ENCODE measurements around the gene SAPCD2. TPM values are rescaled to one million over a fixed set of nuclear protein-coding genes. Genes with fewer than 3 reads are reported as not detected.
A peak's percentile ranks its signal among the peaks of the same experiment; 100 is the strongest.
"Not testable (repeated sequence)": the region's sequence is repeated elsewhere in the genome, so short reads cannot be mapped to it uniquely, and the experiment has no call there.

SAPCD2 gene
- total RNA-seq, 1 donor from 2014 or later = 0.12 TPM

DNA sequence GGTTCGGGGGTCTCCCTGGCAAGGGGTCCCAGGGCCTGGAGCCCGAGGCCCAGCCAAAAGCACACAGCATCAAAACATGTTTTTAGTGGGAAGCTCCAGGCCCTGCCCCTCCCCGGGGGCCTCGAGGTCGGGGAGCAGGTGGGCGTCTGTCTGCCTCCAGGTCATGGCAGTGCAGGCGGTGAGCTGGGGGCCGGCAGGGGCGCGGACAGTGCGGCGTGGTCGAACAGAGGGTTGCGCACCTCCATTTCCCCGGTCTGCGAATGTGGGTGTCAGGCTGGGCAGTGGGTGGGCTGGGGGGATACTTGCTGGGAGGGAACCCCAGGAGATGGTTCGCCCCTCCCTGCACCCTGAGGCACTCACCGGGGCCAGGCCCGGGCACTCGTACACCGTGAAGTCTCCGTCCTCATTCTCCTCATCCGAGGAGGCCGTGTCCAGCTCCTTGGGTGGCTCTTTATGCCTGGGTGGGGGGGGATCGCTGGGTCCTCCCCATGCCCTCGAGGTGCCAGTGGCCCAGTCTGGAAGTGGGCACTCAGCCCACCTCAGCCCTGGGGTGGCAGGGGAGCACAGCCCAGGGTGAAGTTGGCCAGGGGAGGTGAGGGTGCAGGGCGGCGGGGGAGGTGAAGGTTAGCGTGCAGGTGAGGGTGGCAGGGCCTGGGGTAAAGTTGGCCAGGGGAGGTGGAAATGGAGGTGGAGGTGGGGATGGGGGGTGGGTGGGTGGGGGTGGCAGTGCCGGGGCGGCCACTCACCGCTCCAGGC is 30.6 kb downstream of the SAPCD2 start:
- DNase-seq (no peak), ATAC-seq (no peak)
- intact Hi-C loops (cut with micrococcal nuclease) = no loop called here

DNA sequence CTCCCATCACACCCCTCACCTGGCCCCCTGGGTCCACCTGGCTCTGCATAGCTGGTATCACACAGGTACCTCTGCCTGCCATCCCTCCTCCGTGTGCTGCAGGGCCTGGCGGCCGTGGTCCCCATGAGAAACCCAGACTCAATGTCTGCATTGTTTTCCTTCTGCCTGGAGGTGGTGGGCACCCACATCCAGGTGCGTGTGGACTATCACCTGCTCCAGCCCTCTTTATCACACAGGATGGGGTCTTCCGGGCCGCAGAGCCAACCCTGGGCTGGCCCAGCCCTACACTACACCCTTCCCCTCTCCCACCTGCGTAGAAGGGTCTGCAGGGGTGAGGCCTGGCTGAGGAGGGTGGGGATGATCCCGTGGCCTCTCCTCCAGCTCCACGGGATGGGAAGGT is 31.4 kb downstream of the SAPCD2 start:
- DNase-seq (no peak), ATAC-seq (no peak)
- intact Hi-C loops (cut with micrococcal nuclease) = no loop called here

DNA sequence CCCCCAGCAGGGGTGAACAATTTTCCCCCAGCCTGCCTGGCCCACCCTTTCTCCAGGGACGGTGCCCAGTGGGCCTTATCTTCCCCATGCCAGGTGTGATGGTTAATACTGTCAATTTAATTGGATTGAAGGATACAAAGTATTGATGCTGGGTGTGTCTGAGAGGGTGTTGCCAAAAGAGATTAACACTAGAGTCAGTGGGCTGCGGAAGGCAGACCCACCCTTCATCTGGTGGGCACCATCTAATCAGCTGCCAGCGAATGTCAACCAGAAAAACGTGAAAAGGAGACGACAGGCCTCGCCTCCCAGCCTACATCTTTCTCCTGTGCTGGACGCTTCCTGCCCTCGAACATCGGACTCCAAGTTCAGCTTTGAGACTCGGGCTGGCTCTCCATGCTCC is 32.9 kb downstream of the SAPCD2 start:
- intact Hi-C loops (cut with micrococcal nuclease) = no loop called here
- no peak for ATAC-seq

DNA sequence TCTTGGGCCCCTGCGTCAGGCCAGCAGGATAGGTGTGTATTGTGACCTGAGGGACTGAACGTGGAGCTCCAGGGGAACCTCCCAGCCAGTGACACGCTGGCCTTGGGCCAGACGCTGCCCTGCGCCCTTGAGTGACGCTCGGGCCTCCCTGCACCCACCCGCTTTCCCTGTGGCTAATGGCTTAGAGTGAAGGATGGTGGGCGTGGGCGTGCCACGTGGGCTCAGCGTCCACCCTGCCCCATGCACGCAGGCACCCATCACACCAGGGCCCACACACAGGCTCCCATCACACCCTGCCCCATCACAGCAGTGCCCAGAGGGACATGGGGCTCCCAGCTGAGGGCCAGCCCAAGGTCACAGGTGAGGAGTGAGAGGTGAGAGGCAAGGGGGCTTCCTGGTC is 33.3 kb downstream of the SAPCD2 start:
- intact Hi-C loops (cut with micrococcal nuclease) = no loop called here
- DNase-seq (no peak), ATAC-seq (no peak)

More for the DNA sequence above, 32.9 kb downstream of the SAPCD2 start:
- no peak for DNase-seq

DNA sequence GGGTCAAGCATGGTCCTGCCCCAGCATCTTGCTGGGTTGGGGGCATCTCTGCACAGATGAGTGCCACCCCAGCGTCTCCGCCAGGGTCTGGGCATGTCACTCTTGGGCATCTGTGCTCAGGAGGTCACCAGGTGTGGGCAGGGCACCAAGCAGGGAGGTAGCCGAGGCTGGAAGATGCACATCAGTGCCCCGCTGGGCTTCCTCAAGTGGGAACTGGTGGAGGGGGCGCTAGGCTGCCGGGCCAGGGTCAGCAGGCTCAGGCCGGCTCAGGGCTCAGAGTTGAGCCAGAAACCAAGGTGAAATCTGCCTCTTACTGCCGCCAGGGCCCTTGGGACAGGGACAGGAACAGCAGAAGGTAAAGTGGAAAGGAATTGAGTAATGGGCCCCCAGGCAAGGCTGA is 34.4 kb downstream of the SAPCD2 start:
- DNase-seq (no peak), ATAC-seq (no peak)
- intact Hi-C loops (cut with micrococcal nuclease) = no loop called here

DNA sequence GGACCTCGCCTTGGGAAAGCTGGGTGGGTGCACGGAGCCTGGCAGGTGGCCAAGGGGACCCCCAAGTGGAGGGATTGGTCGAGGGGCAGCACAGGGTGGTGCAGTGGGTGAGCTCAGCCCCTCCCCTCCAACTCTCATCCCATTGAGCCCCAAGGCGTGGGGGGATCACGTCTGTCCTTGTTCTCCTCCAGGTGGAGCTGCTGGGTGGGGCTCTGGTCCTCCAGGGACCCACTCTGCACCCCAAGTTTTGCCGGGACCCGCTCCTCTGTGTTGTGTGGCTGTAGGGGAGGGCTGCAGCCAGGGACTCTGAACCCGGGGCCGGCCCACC is 34.9 kb downstream of the SAPCD2 start:
- ATAC-seq (no peak), DNase-seq (no peak)
- intact Hi-C loops (cut with micrococcal nuclease) = no loop called here

DNA sequence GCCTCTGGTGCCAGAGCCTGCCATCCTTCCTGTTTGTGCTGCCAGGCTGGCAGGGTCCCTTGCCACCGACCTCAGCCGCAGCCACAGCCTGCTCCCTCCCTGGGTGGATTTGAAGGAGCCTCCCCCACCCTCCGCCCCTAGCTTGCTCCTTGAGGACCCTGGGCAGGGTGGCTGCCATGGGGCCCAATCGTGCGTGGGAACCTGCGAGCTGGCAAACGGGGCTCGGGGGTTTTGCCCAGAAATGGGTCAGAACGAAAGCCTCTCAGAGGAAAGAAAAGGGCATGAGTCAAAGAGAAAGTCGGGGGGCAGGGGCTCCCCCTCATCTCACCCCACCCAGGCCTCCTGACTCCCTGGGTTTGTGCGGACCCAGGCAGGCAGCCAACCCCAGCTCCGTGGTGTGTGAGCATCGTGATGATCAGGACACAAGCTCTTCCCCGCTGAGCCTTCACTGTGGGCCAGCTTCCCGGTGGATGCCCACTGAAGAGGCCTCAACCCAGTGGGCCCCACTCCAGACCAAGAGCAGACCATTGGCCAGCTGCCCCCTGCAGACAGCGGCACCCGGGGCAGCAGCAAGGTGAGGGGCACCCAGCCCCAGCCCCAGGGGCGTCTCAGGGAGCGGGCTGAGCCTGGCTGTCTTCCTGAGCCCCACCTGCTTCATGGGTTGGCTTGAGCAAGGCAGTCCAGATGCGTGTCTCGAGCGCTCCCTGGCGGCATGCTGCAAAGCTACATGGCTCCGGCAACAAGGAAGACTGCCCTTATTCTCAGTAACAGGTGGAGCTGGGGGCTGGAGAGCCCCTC is 35.4 kb downstream of the SAPCD2 start:
- intact Hi-C loops (cut with micrococcal nuclease) = no loop called here
- ATAC-seq (peak; percentile 81), DNase-seq (peak; percentile 86)

DNA sequence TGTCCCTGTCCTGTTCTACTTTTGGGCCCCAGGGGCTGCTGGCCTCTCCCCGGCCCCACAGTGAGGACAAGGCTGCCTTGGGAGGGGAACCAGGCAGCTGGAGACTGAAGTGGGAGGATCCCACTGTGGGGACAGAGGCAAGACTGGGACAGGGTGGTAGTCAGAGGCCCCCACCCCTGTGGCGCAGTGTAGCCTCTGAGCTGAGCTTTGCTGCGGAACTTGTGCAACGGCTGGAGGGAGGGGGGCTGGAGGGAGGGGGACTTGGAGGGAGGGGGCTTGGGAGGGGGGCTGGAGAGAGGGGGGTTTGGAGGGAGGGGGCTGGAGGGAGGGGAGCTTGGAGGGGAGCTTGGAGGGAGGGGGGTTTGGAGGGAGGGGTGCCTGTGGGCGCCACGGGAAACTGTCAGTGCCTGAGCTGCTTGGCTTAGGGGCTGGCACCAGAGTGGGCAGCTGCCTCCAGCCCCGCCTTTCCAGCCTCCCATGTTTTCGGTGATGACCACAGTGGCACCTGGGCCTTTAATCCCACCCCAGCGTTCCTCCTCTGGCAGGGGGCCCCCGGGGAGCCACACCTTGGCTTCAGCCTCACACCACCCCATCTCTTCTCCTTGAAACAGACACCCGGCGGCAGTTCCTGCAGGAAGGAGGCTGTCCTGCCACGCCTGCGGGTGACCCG is 36.2 kb downstream of the SAPCD2 start:
- intact Hi-C loops (cut with micrococcal nuclease) = no loop called here
- DNase-seq (peak; percentile 68), ATAC-seq (peak; percentile 9)

DNA sequence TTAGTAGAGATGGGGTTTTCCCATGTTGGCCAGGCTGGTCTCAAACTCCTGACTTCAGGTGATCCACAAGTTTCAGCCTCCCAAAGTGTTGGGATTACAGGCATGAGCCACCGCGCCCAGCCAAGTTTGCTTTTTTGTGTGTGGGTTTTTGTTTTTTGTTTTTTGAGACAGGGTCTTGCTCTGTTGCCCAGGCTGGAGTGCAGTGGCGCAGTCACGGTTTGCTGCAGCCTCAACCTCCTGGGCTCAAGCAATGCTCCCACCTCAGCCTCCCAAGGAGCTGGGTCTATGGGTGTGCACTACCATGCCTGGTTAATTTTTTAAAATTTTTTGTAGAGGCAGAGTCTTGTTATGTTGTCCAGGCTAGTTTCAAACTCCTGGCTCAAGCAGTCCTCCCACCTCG is 36.9 kb downstream of the SAPCD2 start:
- DNase-seq; ATAC-seq; intact Hi-C loops (cut with micrococcal nuclease): not testable (repeated sequence)

DNA sequence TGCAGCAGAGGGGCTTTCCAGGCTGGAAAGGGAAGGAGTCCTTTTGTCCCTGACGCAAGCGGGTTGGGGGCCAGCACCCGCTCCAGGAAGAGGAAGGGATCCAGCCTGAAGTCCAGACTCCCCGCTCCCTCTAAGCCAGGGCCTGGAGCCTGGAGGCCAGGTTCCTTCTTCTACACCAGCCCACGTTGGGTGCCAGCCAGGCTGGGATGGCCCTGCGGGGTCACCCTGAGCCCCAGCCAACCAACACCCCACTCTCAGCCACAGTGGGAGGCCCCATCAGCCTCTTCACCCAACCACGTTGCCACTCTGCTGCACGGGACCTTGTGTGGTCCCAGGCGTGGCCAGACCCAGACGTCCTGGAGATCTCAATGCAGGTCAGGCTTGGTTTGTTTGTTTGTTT is 37.5 kb downstream of the SAPCD2 start:
- peak; percentile 22 for ATAC-seq
- peak; percentile 80 for DNase-seq
- intact Hi-C loops (cut with micrococcal nuclease) = no loop called here

DNA sequence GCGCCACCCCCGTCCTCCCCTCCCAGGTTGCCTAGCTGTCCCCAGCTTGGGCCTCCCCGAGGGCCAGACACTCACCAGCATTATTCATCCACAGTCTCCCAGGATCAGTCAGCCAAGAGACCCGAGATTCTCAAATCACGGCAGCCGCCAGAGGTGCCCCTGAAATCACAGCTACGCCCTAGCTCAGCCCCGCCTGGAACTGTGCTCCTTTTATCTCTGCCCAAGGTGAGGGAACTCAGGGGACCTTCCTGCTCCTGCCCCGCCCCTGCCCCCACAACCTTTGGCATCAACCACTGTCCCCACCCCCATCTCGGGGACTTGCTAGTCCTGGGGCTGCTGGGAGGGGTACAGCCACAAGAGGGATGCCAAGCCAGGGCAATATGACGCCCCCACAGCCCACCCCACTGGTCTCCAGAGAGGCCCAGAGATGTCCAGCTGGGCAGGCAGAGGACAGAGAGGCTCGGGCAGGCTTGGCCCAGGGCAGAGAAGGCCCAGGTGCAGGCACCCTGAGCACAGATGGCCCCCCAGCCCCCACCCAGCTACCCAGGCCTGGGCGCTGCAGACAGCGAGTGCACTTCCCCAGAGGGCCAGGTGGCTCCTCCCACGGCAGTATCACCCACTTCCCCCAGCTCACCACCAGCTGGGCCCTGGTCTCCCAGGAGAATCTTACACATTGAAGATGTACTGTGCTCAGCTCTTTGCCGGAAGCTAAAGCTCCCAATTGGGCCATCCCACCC is 38.3 kb downstream of the SAPCD2 start, which contains the start of gene FUT7:
Gene FUT7 (minus strand): TSS at position 185 of the 737 bp plus-strand sequence. CDS start 97 bp downstream, at position 88.
- DNase-seq (peak; percentile 50), ATAC-seq (no peak)
- intact Hi-C loops (cut with micrococcal nuclease) = no loop called here

DNA sequence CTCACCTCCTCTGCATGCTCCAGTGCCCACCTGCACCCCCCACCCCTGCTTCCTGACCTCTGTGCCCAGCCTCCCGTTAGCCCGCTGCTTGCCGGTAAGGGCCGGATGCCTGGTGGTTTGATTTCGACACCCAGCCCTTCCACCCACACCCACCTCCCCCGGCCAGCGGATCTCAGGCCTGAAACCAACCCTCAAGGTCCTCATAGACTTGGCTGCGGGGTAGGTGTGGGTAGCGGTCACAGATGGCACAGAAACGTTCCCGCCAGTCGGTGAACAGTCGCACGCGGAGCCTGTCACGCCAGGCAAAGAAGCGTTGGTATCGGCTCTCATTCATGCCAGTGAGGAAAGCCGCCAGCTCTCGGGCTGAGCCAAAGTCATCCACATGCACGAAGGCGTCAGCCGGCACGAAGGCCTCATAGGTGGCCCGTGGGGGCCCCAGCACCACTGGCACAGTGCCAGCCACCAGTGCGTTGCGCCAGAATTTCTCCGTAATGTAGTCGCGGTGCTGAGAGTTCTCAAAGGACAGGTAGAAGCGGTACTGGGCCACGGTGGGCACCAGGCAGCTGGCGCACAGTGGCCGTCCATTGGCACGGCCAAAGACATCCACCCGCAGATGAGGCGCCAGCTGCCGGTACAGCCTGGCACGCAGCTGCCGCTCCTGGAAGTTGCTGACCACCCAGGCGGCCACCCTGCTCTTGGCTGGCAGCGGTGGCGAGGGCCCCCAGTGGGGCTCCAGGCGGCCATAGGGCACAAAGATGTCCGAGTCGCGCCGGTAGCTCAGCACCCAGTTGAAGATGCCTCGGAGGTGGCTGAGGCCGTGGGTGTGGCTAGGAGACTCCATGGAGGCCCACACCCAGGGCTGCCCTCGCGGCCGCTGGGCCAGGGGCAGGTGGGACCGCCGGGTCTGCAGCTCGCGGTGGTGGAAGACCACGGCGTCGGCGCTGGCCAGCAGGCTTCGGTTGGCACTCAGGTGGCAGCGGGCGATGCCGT is 39.5 kb downstream of the SAPCD2 start:
- intact Hi-C loops (cut with micrococcal nuclease) = no loop called here
- no peak for DNase-seq
- ATAC-seq = no peak

DNA sequence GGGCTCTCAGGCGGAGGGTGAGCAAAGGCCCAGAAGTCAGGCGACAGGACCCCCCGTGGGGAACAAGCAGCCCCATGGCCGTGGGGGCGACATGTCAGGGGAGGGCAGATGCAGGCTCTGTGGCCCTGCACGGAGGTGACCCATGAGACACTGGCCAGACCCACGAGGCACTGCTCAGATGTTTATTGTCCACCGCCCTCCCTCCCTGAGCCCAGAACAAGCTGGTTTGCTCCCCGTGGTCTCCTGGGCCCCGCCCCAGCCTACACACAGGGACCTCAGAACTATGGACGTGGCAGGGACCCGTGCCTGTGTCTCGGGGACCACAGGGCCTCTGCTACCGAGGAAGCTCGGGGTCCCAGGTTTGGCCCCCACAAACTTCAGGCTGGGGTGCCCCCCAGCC is 40.4 kb downstream of the SAPCD2 start:
- intact Hi-C loops (cut with micrococcal nuclease) = no loop called here
- DNase-seq (no peak), ATAC-seq (no peak)

DNA sequence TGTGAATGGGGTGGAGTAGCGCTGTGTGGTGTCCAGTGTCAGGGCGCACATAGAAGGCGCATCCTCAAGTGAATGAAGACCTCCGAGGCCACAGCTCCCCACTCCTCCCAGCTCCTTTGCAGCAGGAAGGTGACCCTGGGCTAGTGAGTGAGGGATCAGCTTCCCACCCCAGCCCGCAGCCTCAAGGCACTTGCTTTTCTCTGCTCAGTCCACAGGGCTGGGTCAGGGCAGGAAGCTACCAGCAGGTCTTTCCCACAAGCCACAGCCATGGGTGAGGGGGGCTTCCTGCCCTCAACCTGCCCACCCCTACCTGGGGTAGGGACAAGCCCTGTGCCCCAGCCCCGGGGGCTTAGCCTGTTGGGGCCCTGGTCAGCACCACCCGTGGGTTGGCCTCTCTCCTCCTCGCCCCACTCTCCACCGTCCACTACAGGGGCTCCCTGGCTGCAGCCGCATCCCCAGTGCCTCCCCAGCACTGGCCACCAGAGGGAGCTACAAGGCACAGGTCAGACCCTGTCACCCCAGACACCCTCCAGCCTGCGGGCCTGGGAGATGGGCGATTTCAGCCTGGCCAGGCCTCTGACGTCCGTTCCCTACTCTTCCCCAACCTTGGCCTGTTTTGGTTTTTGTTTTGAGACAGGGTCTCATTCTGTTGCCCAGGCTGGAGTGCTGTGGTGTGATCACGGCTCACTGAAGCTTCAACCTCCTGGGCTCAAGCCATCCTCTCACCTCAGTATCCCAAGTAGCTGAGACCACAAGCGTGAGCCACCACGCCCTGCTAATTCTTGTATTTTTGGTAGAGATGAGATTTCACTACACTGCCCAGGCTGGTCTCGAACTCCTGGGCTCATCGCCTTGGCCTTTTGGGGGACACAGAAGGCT is 41.1 kb downstream of the SAPCD2 start:
- ATAC-seq (peak; percentile 75), DNase-seq (peak; percentile 90)
- intact Hi-C loops (cut with micrococcal nuclease) = no loop called here

DNA sequence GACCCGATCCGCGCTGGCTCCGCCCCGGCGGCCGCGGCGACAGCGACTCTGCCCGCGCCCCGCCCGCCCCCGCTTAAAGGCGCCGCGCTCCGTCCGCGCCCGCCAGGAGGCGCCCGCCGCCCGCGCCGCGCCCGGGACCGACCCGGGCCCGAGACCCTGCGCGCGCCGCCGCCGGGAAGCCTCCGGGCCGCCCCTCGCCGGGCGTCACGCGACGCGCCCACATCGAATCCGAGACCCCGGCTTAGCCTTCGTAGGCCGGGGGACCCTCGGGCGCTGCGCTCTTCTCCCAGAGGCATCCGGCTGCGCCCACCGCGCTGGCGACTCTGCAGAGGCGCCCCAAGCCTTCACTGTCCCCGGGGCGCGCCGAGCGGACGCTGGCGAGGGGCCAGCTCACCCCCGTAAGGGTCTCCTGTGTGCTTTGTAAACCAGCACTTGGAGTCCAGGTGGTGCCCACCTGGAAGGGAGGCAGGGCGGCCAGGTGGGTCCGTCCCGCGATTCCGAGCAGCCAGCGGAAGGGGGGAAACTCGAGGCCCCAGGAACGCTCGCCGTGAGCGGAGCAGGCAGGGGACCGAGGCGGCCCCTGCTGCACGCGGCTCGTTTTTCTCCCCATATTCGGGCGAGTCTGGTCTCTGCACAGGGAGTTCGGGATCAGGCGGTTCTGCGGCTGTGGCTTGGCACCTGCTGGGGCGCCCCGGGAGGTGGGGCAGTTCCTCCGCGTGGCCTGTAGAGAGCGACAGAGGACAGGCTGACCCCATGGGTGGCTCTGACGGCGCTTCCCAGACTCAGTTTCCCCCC is 41.9 kb downstream of the SAPCD2 start:
- intact Hi-C loops (cut with micrococcal nuclease) = no loop called here
- peak; percentile 69 for ATAC-seq
- DNase-seq = peak; percentile 90

DNA sequence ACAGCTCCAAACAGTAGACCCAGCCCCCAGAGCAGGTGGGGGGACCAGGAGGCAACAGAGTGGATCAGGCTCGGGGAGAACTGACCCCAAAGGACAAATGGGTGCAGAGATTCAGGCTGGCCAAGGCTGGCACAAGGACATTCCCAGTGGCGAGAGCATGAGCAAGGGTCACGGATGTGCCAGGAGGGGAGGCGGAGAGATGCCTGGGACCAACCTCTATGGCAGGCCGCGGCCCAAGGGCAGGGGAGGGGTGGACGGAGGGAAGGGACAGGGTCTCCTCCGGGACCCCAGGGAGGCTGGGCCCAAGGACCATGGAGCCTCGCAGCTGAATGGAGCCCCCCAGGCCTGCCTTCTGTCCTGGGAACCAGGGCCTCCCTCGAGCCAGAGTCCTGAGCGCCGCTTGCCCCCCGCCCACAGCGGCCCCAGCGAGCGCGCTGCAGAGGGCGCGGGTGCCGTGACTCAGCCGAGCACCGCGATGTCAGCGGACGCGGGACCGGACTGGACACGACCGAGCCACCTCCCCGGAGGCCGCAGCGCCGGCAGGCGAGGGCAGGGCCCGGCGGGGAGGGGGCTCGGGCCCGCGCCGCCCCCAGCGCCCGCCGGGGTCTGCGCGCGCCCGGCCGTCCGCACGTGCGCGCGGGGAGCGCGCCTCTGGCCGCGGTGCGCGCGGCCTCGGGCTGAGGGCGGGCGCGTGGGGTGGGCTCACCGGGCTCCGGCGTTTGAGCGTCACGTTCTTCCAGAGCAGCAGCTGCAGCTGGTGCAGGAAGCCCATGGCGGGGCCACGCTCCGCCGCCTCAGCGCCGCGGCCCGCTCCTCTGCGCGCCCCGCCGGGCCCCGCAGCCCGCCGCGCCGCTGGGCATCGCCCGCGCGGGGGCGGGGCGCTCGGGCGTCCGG is 42.7 kb downstream of the SAPCD2 start, which contains the start of gene ABCA2:
Gene ABCA2 (minus strand): TSS at position 869 of the 894 bp plus-strand sequence. CDS start 97 bp downstream, at position 772.
- ATAC-seq (no peak), DNase-seq (peak; percentile 61)
- intact Hi-C loops (cut with micrococcal nuclease) = no loop called here

All from left ventricle myocardium superior (tissue), 1 donor.